Measurements from ENCODE around the gene ZNF576. TPM values are rescaled to one million over a fixed set of nuclear protein-coding genes. Genes with fewer than 3 reads are reported as not detected.
"Not testable (repeated sequence)": the region's sequence is repeated elsewhere in the genome, so short reads cannot be mapped to it uniquely, and the experiment has no call there.

The ZNF576 gene
- polyA plus RNA-seq, 4 donors: 14.7 to 24.2 (median 17.2) TPM

DNA sequence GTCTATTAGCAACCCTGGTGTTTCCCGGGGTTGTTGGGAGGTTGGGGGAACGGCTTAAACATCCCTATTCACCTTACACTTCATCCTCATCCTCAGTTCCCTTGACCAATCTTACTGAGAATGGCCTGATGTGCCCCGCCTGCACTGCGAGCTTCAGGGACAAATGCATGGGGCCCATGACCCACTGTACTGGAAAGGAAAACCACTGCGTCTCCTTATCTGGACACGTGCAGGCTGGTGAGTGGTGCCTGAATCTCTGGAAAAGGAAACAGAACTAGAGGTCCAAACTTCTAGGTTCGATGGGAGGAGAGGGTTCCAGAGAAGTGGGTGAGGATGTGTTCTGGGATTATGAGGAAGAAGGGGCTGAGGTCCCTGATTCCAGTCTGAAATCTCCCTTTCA is 14.9 kb upstream of the ZNF576 start:
- Histone ChIP-seq H3K27me3 (ENCODE audit: control insufficient read depth in 3 of 3, insufficient read depth in 3 of 3, low read length in 3 of 3) (no peaks in the 10 kb centered on the region), H3K4me3 (ENCODE audit: low read depth in 1 of 3, low read length in 3 of 3) (peak overlapping the region in 1 of 3 donors; percentile 80), H3K36me3 (ENCODE audit: control insufficient read depth in 3 of 3, insufficient read depth in 2 of 3, low read depth in 1 of 3, low read length in 3 of 3) (peaks cover 0 to 21% (median 0%) of the 10 kb centered on the region in 3 donors), H3K27ac (ENCODE audit: low read depth in 1 of 3, low read length in 2 of 3) (no peak overlapping the region), H3K9me3 (ENCODE audit: control insufficient read depth in 2 of 2, insufficient read depth in 1 of 2, low read depth in 1 of 2, low read length in 1 of 2) (no peaks in the 10 kb centered on the region), H3K4me1 (ENCODE audit: control insufficient read depth in 3 of 3, insufficient read depth in 2 of 3, low read depth in 1 of 3, low read length in 2 of 3) (peaks cover 0 to 28% (median 0%) of the 10 kb centered on the region in 3 donors)
- FAIRE-seq: no peak
- WGBS, 3 donors: 65 to 70% (median 66%) methylated on average over 7 of the region's 7 CpGs
- DNase-seq: peak in 1 of 2 donors; percentile 28

DNA sequence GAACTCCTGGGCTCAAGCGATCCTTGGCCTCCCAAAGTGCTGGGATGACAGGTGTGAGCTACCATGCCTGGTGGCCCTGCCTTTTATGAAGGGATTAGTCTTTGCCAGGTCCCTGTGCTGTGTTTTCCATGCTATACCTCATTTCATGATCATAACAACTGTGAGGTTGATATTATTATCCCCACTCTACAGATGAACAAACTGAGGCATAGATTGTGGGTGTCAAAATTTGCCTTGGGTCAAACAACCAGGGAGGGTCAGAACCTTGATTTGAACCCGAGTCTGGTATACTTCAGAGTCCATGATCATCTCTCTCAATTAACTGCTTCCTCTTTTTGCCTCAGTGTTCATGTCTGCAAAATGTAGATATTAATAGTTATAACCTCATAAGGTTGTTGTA is 13.9 kb upstream of the ZNF576 start:
- no peak overlapping the region for H3K4me3 ChIP-seq (ENCODE audit: low read depth in 1 of 3, low read length in 3 of 3)
- H3K4me1 ChIP-seq (ENCODE audit: control insufficient read depth in 3 of 3, insufficient read depth in 2 of 3, low read depth in 1 of 3, low read length in 2 of 3): peaks cover 0 to 28% (median 0%) of the 10 kb centered on the region in 3 donors
- H3K27ac ChIP-seq (ENCODE audit: low read depth in 1 of 3, low read length in 2 of 3): no peak overlapping the region
- 90 to 93% (median 92%) methylated on average over 2 of the region's 2 CpGs for WGBS, 3 donors
- H3K36me3 ChIP-seq (ENCODE audit: control insufficient read depth in 3 of 3, insufficient read depth in 2 of 3, low read depth in 1 of 3, low read length in 3 of 3): peaks cover 0 to 23% (median 2%) of the 10 kb centered on the region in 3 donors
- H3K27me3 ChIP-seq (ENCODE audit: control insufficient read depth in 3 of 3, insufficient read depth in 3 of 3, low read length in 3 of 3): no peaks in the 10 kb centered on the region
- FAIRE-seq (no peak), DNase-seq (no peak)
- H3K9me3 ChIP-seq (ENCODE audit: control insufficient read depth in 2 of 2, insufficient read depth in 1 of 2, low read depth in 1 of 2, low read length in 1 of 2): no peaks in the 10 kb centered on the region

DNA sequence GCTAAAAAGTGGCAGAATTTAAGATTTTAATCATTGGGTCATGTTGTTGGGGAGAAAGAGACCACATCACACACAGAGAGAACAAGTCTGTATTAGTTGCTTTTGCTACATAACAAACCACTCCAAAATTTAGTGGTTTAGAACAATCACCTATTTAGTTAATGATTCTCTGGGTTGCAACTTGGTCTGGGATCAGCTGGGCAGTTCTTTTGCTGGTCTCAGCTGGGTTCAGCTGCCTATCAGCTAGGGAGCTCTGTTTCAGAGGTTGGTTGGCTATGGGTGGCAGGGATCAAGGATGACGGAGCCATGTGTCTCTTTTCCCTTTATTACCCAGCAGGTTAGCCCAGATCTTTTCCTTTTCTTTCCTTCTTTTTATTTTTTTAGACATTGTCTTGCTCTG is 11.9 kb upstream of the ZNF576 start:
- no peak overlapping the region for H3K4me3 ChIP-seq (ENCODE audit: low read depth in 1 of 3, low read length in 3 of 3)
- H3K27ac ChIP-seq (ENCODE audit: low read depth in 1 of 3, low read length in 2 of 3): peak overlapping the region in 2 of 3 donors; percentile 51 to 70
- DNase-seq (peak in 1 of 2 donors; percentile 28), FAIRE-seq (no peak)
- peaks cover 0 to 28% (median 0%) of the 10 kb centered on the region in 3 donors for H3K4me1 ChIP-seq (ENCODE audit: control insufficient read depth in 3 of 3, insufficient read depth in 2 of 3, low read depth in 1 of 3, low read length in 2 of 3)
- H3K36me3 ChIP-seq (ENCODE audit: control insufficient read depth in 3 of 3, insufficient read depth in 2 of 3, low read depth in 1 of 3, low read length in 3 of 3): peaks cover 0 to 29% (median 2%) of the 10 kb centered on the region in 3 donors
- H3K27me3 ChIP-seq (ENCODE audit: control insufficient read depth in 3 of 3, insufficient read depth in 3 of 3, low read length in 3 of 3): no peaks in the 10 kb centered on the region
- no peaks in the 10 kb centered on the region for H3K9me3 ChIP-seq (ENCODE audit: control insufficient read depth in 2 of 2, insufficient read depth in 1 of 2, low read depth in 1 of 2, low read length in 1 of 2)
- WGBS, 3 donors: 70 to 95% (median 90%) methylated on average over 1 of the region's 1 CpG

DNA sequence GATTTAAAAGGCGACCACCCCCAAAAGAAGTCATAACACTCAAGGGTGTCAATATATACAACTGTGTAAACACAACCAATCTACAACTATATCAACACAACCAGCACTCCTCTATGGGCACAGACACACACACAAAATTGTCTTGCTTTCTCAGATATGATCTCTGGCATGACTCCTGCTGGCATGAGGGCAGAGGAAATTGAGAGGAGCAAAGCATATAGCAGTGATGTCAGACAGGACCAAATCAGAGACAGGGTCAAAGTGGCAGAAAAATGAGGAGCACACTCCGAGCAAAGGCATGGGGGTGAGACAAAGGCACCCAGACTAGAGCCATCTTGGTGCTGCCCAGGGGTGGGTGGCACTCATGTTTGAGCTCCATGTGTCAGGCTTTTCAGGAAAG is 10.0 kb upstream of the ZNF576 start:
- Histone ChIP-seq H3K4me3 (ENCODE audit: low read depth in 1 of 3, low read length in 3 of 3) (no peak overlapping the region), H3K27me3 (ENCODE audit: control insufficient read depth in 3 of 3, insufficient read depth in 3 of 3, low read length in 3 of 3) (no peaks in the 10 kb centered on the region), H3K9me3 (ENCODE audit: control insufficient read depth in 2 of 2, insufficient read depth in 1 of 2, low read depth in 1 of 2, low read length in 1 of 2) (no peaks in the 10 kb centered on the region), H3K36me3 (ENCODE audit: control insufficient read depth in 3 of 3, insufficient read depth in 2 of 3, low read depth in 1 of 3, low read length in 3 of 3) (peaks cover 0 to 47% (median 2%) of the 10 kb centered on the region in 3 donors), H3K27ac (ENCODE audit: low read depth in 1 of 3, low read length in 2 of 3) (no peak overlapping the region), H3K4me1 (ENCODE audit: control insufficient read depth in 3 of 3, insufficient read depth in 2 of 3, low read depth in 1 of 3, low read length in 2 of 3) (peaks cover 0 to 16% (median 0%) of the 10 kb centered on the region in 3 donors)
- DNase-seq (no peak), FAIRE-seq (no peak)
- 70 to 93% (median 88%) methylated on average over 2 of the region's 2 CpGs for WGBS, 3 donors

DNA sequence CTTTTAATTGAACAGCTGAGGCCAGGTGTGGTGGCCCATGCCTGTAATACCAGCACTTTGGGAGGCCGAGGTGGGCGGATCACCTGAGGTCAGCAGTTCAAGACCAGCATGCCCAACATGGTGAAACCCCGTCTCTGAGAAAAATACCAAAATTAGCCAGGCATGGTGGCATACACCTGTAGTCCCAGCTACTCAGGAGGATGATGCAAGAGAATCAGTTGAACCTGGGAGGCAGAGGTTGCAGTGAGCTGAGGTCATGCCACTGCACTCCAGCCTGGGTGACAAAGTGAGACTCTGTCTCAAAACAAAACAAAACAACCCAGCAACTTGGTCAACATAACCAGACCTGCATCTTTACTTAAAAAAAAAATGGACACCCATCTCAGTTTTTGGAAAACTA is 9.4 kb upstream of the ZNF576 start:
- not testable (repeated sequence) for H3K4me3 ChIP-seq (ENCODE audit: low read depth in 1 of 3, low read length in 3 of 3); H3K9me3 ChIP-seq (ENCODE audit: control insufficient read depth in 2 of 2, insufficient read depth in 1 of 2, low read depth in 1 of 2, low read length in 1 of 2); FAIRE-seq; H3K27me3 ChIP-seq (ENCODE audit: control insufficient read depth in 3 of 3, insufficient read depth in 3 of 3, low read length in 3 of 3); DNase-seq; H3K4me1 ChIP-seq (ENCODE audit: control insufficient read depth in 3 of 3, insufficient read depth in 2 of 3, low read depth in 1 of 3, low read length in 2 of 3); H3K27ac ChIP-seq (ENCODE audit: low read depth in 1 of 3, low read length in 2 of 3)
- WGBS, 3 donors: 94 to 99% (median 98%) methylated on average over 3 of the region's 3 CpGs
- peaks cover 0 to 54% (median 2%) of the 10 kb centered on the region in 3 donors for H3K36me3 ChIP-seq (ENCODE audit: control insufficient read depth in 3 of 3, insufficient read depth in 2 of 3, low read depth in 1 of 3, low read length in 3 of 3)

DNA sequence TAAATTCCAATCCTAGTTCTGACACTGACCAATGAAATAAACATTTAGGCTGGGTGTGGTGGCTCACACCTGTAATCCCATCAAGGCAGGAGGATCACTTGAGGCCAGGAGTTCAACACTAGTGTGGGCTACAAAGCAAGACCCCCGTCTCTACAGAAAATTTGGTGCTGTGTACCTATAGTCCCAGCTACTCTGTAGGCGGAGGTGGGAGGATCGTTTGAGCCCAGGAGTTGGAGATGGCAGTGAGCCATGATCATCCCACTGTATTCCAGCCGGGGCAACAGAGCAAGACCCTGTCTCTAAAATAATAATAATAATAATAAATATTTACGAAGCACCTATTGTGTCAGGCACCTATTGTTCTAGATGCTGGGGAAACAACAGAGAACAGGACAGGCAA is 7.1 kb upstream of the ZNF576 start:
- H3K27ac ChIP-seq (ENCODE audit: low read depth in 1 of 3, low read length in 2 of 3): no peak overlapping the region
- peaks cover 0 to 14% (median 0%) of the 10 kb centered on the region in 3 donors for H3K4me1 ChIP-seq (ENCODE audit: control insufficient read depth in 3 of 3, insufficient read depth in 2 of 3, low read depth in 1 of 3, low read length in 2 of 3)
- no peak for DNase-seq
- WGBS, 3 donors: 89 to 91% (median 90%) methylated on average over 5 of the region's 5 CpGs
- H3K27me3 ChIP-seq (ENCODE audit: control insufficient read depth in 3 of 3, insufficient read depth in 3 of 3, low read length in 3 of 3): no peaks in the 10 kb centered on the region
- no peaks in the 10 kb centered on the region for H3K9me3 ChIP-seq (ENCODE audit: control insufficient read depth in 2 of 2, insufficient read depth in 1 of 2, low read depth in 1 of 2, low read length in 1 of 2)
- H3K36me3 ChIP-seq (ENCODE audit: control insufficient read depth in 3 of 3, insufficient read depth in 2 of 3, low read depth in 1 of 3, low read length in 3 of 3): peaks cover 2 to 69% (median 6%) of the 10 kb centered on the region in 3 donors
- no peak for FAIRE-seq
- no peak overlapping the region for H3K4me3 ChIP-seq (ENCODE audit: low read depth in 1 of 3, low read length in 3 of 3)

DNA sequence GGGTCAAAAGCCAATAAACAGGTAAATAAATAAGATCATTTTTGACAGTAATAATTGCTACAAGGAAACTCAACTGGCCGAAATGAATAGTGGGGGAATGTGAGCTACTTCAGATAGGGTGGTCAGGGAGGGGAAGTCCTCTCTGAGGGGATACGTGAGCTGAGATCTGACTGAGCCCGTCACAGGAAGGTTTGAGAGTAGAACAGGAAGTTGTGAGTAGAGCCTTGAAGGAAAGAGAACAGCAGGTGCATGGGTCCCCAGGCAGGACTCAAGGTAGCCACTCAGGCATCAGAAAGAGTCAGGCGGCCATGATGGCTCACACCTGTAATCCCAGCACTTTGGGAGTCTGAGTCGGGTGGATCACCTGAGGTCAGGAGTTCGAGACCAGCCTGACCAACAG is 6.7 kb upstream of the ZNF576 start:
- Histone ChIP-seq H3K36me3 (ENCODE audit: control insufficient read depth in 3 of 3, insufficient read depth in 2 of 3, low read depth in 1 of 3, low read length in 3 of 3) (peaks cover 2 to 69% (median 6%) of the 10 kb centered on the region in 3 donors), H3K27ac (ENCODE audit: low read depth in 1 of 3, low read length in 2 of 3) (no peak overlapping the region), H3K9me3 (ENCODE audit: control insufficient read depth in 2 of 2, insufficient read depth in 1 of 2, low read depth in 1 of 2, low read length in 1 of 2) (no peaks in the 10 kb centered on the region), H3K4me3 (ENCODE audit: low read depth in 1 of 3, low read length in 3 of 3) (no peak overlapping the region), H3K27me3 (ENCODE audit: control insufficient read depth in 3 of 3, insufficient read depth in 3 of 3, low read length in 3 of 3) (no peaks in the 10 kb centered on the region), H3K4me1 (ENCODE audit: control insufficient read depth in 3 of 3, insufficient read depth in 2 of 3, low read depth in 1 of 3, low read length in 2 of 3) (peaks cover 0 to 14% (median 0%) of the 10 kb centered on the region in 3 donors)
- DNase-seq (no peak), FAIRE-seq (no peak)
- 73 to 88% (median 76%) methylated on average over 6 of the region's 6 CpGs for WGBS, 3 donors

DNA sequence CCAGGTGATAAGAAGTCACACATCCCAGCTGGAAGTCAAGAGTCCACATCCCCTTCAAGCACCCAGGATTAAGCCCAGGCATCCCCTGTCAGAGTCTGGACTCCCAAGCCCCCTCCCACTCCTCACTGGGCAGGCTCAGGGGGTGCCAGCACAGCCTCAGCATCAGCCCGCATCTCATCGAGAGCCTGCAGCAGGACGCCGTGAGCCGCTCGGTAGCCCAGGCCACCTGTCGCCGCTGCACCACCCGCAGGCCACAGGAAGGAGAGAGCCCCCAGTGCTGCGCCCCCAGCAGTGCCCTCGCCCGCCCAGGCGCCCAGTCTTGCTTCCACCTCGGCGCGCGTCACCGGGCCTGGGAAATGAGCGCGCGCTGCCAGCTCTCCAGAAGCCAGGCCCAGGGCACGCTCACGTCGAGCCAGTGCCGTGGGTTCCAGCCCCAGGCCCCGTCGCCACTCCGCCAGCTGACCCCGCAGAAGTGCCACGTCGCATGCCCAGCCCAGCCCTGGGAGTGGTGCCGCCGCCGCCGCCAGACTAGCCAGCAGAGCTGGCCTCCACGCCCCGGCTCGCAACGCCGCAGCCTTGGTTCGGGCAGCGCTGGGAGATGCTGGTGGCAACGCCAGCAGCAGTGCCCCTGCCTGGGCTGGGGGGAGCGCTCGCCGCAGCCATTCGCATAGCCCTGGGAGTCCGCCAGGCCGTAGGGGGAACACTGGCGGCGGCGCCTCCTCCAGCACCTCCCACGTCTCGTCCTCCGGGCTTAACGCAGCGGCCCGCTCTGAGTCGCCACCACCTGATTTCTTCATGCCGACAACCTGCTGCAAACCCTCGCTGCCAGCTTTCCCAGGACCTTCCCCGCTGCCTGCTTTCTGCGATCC is 4.3 kb upstream of the ZNF576 start:
- no peak overlapping the region for H3K27ac ChIP-seq (ENCODE audit: low read depth in 1 of 3, low read length in 2 of 3)
- WGBS, 3 donors: 97% methylated on average over 58 to 63 of the region's 63 CpGs
- peaks cover under 1 to 12% (median 3%) of the 10 kb centered on the region in 3 donors for H3K4me1 ChIP-seq (ENCODE audit: control insufficient read depth in 3 of 3, insufficient read depth in 2 of 3, low read depth in 1 of 3, low read length in 2 of 3)
- H3K36me3 ChIP-seq (ENCODE audit: control insufficient read depth in 3 of 3, insufficient read depth in 2 of 3, low read depth in 1 of 3, low read length in 3 of 3): peaks cover 0 to 54% (median 6%) of the 10 kb centered on the region in 3 donors
- DNase-seq (no peak), FAIRE-seq (no peak)
- no peaks in the 10 kb centered on the region for H3K27me3 ChIP-seq (ENCODE audit: control insufficient read depth in 3 of 3, insufficient read depth in 3 of 3, low read length in 3 of 3)
- H3K4me3 ChIP-seq (ENCODE audit: low read depth in 1 of 3, low read length in 3 of 3): no peak overlapping the region
- H3K9me3 ChIP-seq (ENCODE audit: control insufficient read depth in 2 of 2, insufficient read depth in 1 of 2, low read depth in 1 of 2, low read length in 1 of 2): no peaks in the 10 kb centered on the region

Measured in small intestine (tissue), 7 donors.